AG04450 (cell line): ENCODE data around the gene FRAT2. TPM values are rescaled to one million over a fixed set of nuclear protein-coding genes. Genes with fewer than 3 reads are reported as not detected.

Source experiments
- CTCF ChIA-PET: fragments of 300-600, 350-600 bp; formaldehyde crosslinking; extraction: SDS; loops from one replicate; lab custom pipeline; 2022; ENCODE audit warnings: antibody characterized with exemption, inconsistent platforms; lab: Charles Lee
- POLR2A ChIA-PET: fragments of 350-600 bp; formaldehyde crosslinking; extraction: SDS; loops from one replicate; lab custom pipeline; 2021; ENCODE audit warnings: antibody characterized with exemption, inconsistent platforms; lab: Yijun Ruan, JAX
- DNase-seq: peaks from one replicate; pipeline ENCODE4 v3.0.0-alpha.2; 2011; ENCODE audit warnings: low read depth, low spot score
- H3K27ac ChIP-seq: one replicate; pipeline ENCODE4 v1.5.1; 2012; ENCODE audit warnings: low read depth, low read length, control low read depth
- H3K27me3 ChIP-seq: one replicate; pipeline ENCODE4 v1.6.0; 2012; ENCODE audit warnings: low read length; ENCODE audit not compliant: control insufficient read depth, insufficient read depth
- H3K4me3 ChIP-seq: 2 replicates; pipeline ENCODE4 v1.5.1; 2011; ENCODE audit warnings: mild to moderate bottlenecking, low read depth, low read length, control low read depth
- H3K9me3 ChIP-seq: 2 replicates; pipeline ENCODE4 v1.5.1; 2012; ENCODE audit warnings: low read length; ENCODE audit not compliant: control insufficient read depth, insufficient read depth
- CTCF ChIP-seq: IDR thresholded peaks from 2 replicates; pipeline ENCODE4 v1.5.1; 2011; ENCODE audit warnings: low read depth, low read length, control low read depth, inconsistent platforms
- polyA plus RNA-seq: library from polyadenylated mRNA; depleted of rRNA; stranded (reverse); fragments of >200 nt; gene quantifications from 2 replicates; pipeline ENCODE4 v1.2.3, GENCODE V29; 2011

Gene FRAT2
- polyA plus RNA-seq, 1 experiment: 2.6 TPM

DNA sequence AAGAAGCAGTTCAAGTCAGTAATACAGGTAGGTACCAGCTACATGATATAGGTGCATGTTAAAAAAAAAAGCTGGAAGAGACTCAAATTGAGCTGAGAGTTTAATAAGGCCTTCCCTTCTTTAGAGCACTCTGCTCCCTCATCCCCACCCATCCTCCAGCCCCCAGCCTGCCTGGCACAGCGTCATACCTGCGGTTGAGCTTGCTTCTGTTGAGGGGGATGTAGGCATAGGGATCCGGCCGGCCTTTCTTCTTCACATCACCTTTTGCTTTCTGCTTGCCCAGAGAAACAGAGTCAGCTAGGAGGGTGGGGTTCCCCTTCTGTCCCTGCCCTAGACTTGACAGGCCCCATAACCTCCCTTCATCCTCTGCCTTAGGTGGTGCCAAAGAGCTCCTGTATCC lies 23.8 kb upstream of the FRAT2 start:
- TF ChIP-seq CTCF: no peak
- no peak for DNase-seq
- Histone ChIP-seq H3K4me3 (no peak overlapping the region), H3K27me3 (no peaks in the 10 kb centered on the region), H3K9me3 (no peaks in the 10 kb centered on the region), H3K27ac (no peak overlapping the region)
- CTCF ChIA-PET: interaction anchor here (2.3 kb wide), 1 partner anchor 79 kb away, joined by 6 read pairs; no protein-coding TSS in a partner anchor
- POLR2A ChIA-PET: interaction anchor here (0.5 to 0.6 kb wide), 3 partner anchors 17 to 320 kb away, joined by 4 to 9 read pairs (median 6); no protein-coding TSS in a partner anchor

- Histone ChIP-seq H3K27ac (no peak overlapping the region), H3K27me3 (no peaks in the 10 kb centered on the region), H3K9me3 (no peaks in the 10 kb centered on the region), H3K4me3 (no peak overlapping the region)
- no peak for DNase-seq
- POLR2A ChIA-PET: no interaction called here
- CTCF ChIA-PET: interaction anchor here (1.0 to 4.8 kb wide), 3 partner anchors 78 to 284 kb away, joined by 4 to 23 read pairs (median 5); no protein-coding TSS in a partner anchor
- no peak for TF ChIP-seq CTCF
These were observed 22.4 kb upstream of the FRAT2 start for GRCh38 chr10:97356918-97357317.

GRCh38 chr10:97356318-97356914 lies 21.9 kb upstream of the FRAT2 start:
- Histone ChIP-seq H3K9me3 (no peaks in the 10 kb centered on the region), H3K27me3 (no peaks in the 10 kb centered on the region), H3K27ac (no peak overlapping the region), H3K4me3 (no peak overlapping the region)
- no peak for DNase-seq
- CTCF ChIA-PET: interaction anchor here (1.0 to 4.8 kb wide), 5 partner anchors 78 to 284 kb away, joined by 4 to 23 read pairs (median 5); no protein-coding TSS in a partner anchor
- TF ChIP-seq CTCF: no peak
- POLR2A ChIA-PET: no interaction called here

DNA sequence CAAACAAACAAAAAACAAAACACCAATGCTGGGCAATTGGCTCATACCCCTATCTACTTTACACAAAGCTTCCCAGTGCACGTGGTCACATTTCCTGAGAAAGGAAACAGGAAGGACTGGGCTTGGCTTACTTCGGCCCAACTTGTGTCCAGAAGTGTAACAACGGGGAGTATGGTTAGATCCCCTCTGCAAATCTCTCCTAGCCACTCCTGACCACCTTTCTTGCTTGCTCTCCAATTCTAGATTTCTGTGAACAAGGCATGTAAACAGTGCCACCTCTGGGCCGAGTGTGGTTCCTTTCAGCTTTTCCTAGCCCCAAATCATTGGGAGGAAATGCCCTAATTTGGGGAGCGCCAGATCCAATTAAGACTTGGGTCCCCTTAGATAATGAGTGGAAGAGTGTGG lies 21.0 kb upstream of the FRAT2 start:
- H3K27me3 ChIP-seq: no peaks in the 10 kb centered on the region
- POLR2A ChIA-PET: no interaction called here
- CTCF ChIA-PET: interaction anchor here (1.1 to 4.8 kb wide), 3 partner anchors 77 to 283 kb away, joined by 5 to 23 read pairs (median 6); no protein-coding TSS in a partner anchor
- H3K4me3 ChIP-seq: no peak overlapping the region
- TF ChIP-seq CTCF: peak; percentile 50
- DNase-seq: no peak
- H3K9me3 ChIP-seq: no peaks in the 10 kb centered on the region
- H3K27ac ChIP-seq: no peak overlapping the region

DNA sequence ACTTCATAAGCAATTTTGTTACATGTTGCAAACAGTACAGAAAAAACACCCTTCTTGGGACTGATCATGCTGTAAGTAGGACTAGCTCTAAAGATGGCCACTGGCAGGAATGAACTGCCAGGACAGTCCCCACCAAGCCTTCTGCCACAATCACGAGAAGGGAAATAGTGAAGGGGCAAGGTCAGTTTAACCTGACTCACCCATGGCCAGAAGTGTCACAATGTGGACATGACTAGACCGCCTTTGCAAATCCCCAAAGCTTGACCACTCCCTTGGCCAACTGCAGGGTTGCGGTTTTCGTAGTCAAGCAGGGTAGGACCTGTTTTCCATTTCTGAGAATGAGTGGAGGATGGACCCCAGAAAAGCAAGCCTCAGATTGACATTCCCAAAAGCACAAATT lies 19.4 kb upstream of the FRAT2 start:
- Histone ChIP-seq H3K27ac (no peak overlapping the region), H3K4me3 (no peak overlapping the region), H3K9me3 (no peaks in the 10 kb centered on the region), H3K27me3 (no peaks in the 10 kb centered on the region)
- no peak for DNase-seq
- no peak for TF ChIP-seq CTCF
- CTCF ChIA-PET: interaction anchor here (1.0 to 4.8 kb wide), 2 partner anchors 75 to 281 kb away, joined by 3 to 23 read pairs; no protein-coding TSS in a partner anchor
- POLR2A ChIA-PET: no interaction called here
